Activated CD4-positive, alpha-beta T cell treated with anti-CD3 and anti-CD28 coated beads, Interleukin-2, amount 50 U/mL, for 1 hour (primary cell): Measurements from ENCODE around the gene RHOB.
"Not testable (repeated sequence)": the region's sequence is repeated elsewhere in the genome, so short reads cannot be mapped to it uniquely, and the experiment has no call there.

Source experiments
- DNase-seq: peaks from one replicate; pipeline ENCODE4 v3.0.0-alpha.2; 2020

RHOB gene

DNA sequence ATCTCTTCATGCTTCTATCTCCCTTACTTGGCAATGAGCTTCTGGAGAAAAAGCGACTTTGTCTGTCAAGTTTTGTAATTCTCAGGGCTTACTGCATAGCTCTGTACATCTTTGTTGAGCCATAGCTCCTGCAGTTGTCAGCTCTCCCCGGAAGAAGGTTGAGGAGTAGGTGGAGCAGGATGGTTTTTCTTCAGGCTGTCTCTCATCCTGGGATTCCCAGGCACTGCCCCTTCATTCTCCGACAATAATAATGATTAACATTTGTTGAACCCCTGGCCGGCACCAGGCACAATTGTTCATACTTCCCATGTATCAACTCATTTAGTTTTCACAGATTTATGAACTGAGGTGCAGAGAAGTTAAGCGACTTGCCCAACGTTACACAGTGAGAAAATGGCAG lies 23.5 kb upstream of the RHOB start:
- DNase-seq, result no peak

DNA sequence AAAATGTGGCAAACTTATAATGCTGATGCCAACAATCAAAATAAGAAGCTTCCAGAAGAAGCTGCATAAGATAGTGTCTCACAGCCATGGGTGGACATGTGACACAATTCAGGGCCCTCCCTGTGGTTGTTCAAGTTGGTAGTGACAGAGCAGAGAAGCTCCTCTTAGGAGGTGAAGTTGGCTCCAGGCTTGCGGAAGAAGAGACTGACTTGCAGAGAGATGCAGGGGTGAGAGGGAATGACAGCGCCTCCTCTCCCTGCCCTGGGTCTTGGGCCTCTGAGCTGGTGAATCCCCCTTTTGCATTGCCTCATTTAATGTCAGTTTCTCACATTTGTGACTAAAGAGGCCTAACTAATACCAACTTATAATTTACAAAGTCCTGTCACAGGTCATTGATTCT lies 23.0 kb upstream of the RHOB start:
- DNase-seq, result no peak

DNA sequence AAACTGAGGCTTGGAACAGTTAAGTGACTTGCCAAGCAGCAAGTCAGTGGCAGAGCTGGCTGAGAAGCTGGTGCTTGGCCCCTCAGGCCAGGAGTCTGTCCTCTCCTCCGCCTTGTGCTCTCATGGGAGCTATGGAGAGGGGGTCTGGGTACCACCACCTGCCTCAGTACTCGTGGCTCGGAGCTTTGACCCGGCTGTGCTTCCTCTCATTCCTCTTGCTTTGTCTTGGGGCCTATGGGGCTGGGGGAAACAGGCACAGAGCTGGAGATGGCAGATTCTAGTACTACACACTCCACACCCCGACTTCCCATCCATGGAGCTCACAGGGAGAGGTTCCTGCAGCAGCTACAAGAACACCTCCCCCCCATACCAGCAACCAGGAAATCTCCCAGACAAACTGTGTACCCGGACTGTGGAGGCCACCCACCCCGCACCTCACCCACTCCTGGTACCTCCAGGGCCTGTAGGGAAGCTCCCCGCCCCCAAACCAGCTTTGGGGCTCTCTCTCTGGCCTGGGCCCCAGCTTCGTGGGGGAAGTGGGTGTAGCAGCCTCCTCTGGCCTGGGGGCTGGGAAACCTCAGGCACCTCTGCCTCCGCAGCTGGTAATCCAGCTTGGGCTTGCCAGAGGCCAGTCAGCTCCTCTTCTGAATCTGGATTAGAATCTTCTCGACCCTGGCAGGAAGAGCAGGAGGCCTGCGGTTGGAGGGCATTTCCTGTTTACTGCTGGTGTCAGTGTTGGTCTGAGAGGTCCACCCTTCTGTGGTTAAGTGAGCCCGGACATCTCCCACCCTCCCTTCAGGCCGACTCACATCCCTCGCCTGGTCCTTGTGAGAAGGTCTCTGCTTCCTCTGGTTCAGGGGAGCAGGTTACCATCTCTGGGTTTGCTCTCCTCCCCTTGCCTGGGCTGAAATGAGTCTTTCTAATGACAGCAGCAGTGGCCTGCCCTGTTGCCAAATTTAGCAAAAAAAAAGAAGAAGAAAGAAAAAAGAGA lies 22.3 kb upstream of the RHOB start:
- no peak for DNase-seq

DNA sequence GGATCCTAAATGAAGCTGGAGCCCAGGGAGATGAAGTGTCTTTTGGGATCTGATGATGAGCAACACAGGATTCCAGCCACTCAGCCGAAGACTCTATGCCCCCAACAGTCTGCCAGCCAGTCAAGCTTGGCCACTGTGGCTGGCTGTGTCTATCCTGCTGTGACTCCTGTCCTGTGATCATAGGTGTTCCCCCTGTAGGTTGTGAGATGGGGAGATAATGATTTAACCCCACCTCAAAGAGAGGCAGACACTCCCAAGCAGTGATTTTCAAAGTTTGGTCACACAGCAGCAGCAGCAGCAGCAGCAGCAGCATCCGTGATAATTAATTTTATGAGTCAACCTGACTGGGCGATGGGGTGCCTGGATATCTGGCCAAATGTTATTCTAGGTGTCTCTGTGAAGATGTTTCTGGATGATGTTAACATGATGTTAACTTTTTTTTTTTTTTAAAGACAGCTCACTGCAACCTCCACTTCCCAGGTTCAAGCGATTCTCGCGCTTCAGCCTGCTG lies 21.4 kb upstream of the RHOB start:
- DNase-seq, result no peak

DNA sequence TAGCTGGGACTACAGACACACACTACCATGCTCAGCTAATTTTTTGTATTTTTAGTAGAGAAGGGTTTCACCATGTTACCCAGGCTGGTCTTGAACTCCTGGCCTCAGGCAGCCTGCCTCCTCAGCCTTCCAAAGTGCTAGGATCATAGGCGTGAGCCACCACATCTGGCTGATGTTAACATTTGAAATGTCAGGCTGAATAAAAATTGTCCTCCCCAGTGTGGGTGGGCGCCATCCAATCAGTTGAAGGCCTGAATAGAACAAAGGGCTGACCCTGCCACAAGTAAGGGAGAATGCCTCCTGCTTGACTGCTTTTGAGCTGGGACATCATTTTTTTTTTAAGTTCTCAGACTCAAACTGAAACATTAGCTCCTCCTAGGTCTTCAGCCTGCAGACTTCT lies 21.0 kb upstream of the RHOB start:
- no peak for DNase-seq

DNA sequence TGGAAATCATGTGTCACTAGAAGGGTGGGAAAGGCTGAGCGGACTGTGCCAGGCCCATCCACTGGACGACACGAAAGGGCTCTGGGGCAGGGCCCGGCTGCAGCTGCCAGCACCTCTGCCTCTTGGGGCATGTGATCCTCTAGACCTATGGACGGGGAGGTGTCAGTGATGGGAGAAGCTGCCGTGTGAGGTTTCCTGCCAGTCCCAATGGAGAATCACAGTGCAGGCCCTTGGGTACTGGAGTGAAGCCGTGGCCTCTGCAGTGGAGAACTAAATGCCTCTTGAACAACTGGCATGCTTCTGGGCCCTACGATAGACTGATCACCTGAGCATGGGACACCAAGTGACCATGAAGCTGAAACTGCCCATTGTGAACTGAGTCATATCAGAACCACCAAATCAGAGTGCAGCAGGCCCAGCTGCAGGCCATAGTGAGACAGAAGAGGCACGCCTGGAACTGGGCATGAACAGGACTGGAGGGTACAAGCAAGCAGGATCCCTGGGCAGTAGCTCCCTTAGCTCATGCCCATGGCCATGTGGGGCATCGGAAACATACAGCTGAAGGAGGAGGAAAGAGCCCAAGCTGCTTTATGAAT lies 18.8 kb upstream of the RHOB start:
- no peak for DNase-seq

DNA sequence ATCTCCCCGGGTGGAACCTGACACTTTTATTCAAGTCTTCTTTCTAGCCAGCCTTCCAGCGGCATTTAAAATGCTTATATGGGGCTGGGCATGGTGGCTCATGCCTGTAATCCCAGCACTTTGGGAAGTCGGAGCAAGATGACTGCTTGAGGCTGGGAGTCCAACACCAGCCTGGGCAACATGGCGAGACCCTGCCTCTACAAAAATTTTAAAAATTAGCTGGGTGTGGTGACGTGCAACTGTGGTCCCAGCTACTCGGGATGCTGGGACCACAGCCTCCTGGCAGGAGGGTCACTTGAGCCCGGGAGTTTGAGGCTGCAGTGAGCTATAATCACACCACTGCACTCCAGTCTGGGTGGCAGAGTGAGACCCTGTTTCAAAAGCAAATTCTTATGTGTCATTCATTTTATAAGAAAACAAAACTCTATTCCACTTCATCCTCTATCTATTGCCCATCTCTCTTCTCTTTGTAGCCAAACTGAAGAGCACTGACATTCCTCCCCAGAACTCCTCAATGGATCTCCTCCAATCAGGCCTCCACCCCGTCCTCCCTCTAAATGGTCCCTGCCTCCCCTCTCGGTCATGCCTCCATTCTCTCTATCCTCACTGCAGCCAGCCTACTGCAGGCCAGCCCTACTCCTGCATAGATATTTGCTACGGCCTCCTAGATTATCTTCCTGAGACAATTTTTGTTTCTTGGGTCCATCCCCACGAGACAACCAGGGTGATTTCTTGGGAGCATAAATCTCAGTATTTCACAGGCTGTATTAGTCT lies 18.0 kb upstream of the RHOB start:
- no peak for DNase-seq

DNA sequence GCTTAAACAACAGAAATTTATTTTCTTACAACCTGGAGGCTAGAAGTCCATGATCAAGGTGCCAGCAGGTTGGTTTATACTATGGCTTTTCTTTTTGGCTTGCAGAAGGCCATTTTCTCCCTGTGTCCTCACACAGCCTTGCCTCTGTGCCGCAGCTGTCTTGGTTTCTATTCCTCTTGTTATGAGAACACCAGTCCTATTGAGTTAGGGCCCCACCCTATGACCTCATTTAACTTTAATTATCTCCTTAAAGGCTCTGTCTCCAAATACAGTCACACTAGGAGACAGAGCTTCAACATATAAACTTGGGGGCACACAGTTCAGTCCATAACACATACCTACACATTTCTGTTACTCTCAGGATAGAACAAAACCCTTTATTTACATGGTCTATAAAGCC lies 17.3 kb upstream of the RHOB start:
- DNase-seq, result no peak

DNA sequence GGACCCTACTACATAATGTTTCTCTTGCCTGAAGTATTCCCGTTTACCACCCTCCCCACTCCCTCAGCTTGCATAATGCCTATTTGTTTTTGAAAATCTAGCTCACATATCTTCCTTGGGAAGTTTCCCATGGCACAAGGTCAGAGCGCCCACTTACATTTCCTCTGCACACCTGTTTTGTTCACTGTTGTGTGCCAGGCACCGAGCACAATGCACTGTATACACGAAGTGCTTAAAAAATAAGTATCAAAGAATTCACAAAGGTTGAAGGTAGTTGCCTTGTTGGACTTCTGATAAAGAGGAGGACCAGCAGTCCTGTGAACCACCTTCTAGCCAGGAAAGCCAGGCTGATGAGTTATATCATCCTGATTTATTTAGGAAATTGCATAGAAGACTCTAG lies 16.8 kb upstream of the RHOB start:
- DNase-seq, result no peak

DNA sequence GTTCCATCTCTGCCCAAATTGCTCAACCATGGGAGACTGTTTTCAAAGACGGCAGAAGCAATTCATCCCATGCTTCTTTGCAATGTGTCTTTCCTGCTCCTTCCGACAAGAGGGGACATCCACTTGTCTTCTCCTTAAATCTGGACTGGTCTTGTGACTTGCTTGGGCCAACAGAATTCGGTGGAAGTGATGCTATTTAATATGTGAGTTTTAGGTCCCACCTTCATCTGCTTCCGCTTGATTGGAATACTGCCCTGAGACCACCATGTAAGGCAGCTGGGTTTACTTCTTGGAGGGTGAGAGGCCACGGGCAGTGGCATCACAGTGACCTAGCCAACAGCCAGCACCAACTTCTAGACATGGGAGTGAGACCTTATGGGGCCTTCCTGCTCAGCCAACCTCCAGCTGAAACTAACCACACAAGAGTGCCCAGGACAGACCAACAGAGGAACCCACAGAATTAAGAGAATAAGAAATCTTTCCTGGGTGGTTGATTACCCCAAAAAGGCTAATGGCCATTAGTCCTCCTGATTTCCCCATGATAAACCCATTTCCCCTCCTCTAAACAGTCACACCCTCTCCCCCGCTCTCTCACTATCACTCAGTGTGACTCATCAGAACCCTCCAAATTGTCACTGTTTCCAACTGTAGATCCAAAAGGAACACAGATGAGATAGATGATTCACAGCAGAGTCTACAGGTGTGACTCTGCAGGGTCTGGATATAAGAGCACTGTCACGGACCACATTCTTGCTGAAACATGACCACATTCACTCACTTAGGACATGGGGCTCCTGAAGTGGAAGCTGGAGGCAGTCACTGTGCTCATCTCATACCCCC lies 16.2 kb upstream of the RHOB start:
- DNase-seq, result no peak

DNA sequence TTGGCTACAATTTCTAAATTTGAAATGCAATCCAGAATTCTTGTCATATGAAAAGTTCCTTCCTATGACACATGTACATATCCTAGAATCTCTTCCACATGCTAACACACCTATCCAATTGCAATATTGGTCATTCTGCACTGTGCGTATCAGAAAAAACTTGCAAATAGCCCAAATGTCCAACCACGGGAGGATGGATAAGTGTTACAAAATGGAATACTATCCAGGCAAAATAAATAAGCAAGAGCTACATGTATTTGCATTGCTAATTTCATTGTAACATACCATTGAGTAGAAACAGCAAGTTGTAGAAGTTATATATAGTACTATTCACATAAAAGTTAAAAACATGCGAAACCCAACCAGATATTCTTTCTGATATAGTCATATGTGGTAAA lies 15.6 kb upstream of the RHOB start:
- no peak for DNase-seq

DNA sequence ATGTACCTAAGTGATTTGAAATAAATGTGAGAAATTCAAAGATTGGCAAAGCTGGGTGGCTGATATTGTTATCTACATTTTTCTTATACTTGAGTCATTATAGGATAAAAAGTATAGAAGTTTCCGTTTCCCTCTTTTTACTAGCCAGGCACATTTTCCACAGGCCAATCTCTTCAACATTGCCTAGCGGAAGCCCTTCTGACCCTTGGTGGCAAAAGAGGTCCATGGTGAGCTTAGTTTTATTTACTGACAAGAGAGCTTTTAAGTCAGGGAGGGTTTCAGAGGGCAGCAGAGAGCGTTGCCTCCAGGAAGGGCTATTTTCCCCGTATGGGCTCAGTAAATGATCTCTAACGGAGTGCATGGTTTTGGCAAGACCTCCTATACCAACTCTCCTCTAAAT lies 15.1 kb upstream of the RHOB start:
- DNase-seq, result no peak

DNA sequence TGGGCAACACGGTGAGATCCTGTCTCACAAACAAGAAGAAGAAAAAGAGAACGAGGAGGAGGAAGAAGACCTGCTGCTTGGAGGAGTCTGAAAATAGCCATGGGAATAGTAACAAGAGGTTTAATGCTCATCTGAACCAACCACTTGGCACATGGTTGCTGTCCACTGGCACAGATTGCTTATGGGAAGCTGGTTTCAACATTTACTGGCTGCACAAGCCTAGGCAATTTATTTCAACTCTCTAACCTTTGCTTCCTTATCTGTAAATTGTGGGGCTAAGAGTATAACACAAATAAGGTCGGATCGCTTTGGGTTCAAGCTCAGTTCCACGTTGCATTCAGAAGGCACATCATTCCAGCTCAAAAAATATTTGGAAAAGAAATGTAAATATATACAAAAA lies 14.2 kb upstream of the RHOB start:
- DNase-seq, result no peak

DNA sequence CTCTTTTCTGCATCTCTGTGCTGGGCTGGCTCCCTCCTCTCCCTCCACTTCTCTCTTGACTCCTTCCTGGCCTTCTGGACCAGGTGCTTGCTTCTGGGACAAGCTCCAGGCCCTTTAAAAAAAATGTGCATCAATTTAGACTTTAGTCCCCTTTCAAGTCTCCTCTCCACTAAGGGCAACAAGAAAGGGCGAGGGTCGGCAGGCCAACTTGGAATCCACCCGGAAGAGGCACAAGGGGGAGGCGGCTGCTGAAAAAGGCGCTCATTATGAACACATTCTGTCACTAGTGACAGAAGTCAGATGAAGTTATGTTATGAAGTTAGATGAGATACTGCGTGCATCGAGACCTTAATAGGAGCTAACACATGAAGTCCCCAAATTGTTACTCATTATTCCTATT lies 13.6 kb upstream of the RHOB start:
- DNase-seq, result no peak

DNA sequence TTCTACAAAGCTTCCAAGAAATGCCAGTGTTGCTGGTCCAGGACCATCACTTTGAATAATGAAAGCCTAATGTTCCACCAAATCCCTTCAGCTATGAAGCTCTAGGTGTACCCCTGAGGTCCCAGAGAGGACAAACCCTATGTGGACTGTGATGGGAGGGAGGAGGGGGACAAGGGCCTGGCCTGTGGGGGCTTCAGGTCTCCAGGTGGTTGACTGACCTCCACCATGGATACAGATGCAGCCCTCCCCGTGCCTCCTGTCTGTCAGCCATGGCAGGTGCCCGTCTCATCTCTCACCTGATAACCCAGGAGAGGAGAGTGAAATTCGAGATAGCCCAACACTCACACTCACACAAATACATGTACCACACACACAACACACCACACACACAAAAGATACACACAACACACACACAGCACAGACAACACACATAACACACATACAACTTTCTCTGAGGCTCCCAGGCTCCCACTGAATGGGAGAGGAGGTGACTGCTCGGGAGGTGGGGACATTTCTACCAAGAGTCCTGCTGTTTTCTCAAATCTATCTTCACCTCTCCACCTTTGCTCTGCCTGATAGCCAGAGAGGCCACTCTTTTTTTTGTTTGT lies 12.8 kb upstream of the RHOB start:
- no peak for DNase-seq

DNA sequence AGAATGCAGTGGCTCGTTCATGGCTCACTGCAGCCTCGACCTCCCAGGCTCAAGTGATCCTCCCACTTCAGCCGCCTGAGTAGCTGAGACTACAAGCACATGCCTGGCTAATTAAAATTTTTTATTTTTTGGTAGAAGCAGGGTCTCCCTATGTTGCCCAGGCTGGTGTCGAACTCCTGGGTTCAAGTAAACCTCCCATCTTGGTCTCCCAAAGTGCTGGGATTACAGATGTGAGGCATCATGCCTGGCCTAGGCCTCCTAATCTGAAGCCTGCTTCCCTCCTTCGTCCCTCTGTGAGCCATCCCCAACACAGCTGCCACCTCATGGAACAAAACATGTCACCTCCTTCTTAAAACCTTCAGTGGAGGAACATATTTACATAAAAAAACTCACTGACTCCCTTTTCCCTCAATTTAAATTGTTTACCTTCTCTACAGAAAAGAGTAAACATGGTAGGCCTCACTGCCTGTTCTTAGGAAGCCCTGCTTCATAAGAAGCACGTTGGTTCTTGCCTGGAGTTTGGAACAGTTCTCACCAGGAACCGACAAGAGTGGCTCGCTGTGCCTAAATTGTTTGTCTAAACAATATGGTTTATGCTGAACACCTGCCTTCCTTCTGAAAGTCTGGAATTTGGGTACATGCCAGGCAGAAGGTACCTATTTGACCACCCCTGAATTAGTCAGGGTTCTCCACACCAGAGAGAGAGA lies 12.1 kb upstream of the RHOB start:
- DNase-seq, result no peak

DNA sequence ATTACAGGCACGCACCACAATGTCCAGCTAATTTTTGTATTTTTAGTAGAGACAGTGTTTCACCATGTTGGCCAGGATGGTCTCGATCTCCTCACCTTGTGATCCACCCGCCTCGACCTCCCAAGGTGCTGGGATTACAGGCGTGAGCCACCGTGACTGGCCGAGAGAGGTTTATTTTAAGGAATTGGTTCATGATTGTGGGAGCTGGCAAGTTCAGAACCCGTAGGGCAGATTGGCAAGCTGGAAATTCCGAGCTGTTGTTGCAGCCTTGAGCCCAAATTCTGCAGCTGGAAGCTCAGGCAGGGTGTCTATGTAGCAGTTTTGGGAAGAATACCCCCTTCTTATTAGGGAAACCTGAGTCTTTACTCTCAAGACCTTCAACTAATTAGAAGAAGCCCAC lies 11.4 kb upstream of the RHOB start:
- DNase-seq, result not testable (repeated sequence)

DNA sequence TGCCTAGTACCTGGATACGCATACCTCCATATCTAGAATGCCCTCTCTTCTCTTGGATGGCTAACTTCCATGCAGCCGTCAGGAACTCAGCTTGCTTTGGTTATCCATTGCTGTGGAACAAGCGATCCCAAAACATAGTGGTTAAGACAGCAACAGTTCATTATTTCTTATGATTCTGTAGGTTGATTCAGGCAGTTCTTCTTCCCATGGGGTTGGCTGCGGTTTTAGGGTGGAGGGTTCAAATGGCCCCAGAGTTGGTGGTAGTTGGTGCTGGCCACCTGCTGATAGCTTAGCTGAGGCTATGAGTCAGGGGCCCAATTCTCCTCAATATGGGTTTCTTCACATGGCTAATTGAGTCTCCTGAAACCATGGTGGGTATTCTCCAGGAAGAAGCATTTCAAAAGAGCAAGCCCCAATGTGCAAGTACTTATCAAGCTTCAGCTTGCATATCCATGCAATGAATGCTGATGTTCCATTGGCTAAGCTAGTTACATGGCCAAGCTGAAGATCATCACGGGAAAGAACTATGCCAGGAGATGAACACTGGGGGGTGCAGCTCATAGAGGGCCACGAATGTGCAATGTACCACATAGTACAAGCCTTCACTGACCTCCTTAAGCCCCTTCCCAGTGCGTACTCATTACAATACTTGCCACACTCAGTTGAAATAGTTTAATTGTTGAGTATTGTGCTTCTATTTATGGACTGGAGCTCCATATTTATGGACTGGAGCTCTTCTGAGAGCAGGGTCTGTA lies 10.0 kb upstream of the RHOB start:
- no peak for DNase-seq

DNA sequence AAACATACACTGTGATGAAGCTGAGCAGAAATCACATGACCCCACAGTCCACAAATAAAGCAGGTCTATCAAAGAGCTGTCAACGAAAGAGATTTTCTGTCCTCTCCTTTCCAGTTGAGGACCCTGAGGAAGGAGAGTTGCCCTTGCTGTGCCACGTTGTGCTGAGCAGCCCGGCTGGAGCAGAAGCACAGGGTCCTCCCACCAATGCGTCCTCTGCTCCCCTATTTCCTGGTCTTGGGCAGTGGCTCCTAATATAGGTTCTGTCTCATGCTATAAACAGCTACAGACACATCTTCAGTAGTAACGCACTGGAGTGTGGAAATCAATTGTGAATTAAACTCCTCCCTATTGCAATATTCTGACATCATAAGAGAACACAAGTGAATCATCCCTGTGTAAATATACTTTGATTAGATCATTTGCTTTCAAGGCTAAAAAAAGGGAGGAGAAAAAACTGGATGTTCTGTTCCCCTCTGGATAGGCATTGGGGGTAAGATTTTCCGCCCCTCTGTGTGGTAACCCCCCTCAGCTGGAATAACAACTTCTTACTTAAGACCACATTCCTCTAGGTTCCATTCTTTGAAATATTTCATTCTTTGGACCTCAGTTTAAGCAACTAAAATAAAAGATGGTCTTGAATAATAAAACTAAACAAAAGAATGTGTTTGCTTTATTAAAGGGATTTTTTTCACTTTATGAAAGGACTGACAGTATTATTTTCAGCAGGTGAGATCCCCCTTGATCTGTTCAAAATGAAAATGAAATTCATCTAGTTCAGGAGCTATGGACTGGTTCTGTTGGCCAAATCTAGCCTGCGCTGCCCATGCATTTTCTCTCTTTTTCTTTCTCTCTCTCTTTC lies 8.3 kb upstream of the RHOB start:
- DNase-seq, result no peak

DNA sequence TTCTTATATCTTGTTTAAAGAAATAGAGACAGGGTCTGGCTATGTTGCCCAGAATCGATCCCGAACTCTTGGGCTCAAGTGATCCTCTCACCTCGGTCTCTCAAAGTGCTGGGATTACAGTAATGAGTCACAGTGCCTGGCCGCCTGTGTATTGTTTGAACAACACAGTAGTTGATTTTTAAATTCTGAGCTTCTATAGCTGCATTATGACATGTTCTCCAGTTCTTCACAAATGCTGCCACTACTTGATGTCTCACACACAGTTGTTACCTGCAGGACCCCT lies 7.7 kb upstream of the RHOB start:
- DNase-seq, result no peak
